ENCODE measurements around the gene KIAA1958. TPM values are rescaled to one million over a fixed set of nuclear protein-coding genes. Genes with fewer than 3 reads are reported as not detected.

Gene KIAA1958
- polyA plus RNA-seq, 1 of the 3 experiments (the other 2 are of a cell fraction): 1.6 TPM

DNA sequence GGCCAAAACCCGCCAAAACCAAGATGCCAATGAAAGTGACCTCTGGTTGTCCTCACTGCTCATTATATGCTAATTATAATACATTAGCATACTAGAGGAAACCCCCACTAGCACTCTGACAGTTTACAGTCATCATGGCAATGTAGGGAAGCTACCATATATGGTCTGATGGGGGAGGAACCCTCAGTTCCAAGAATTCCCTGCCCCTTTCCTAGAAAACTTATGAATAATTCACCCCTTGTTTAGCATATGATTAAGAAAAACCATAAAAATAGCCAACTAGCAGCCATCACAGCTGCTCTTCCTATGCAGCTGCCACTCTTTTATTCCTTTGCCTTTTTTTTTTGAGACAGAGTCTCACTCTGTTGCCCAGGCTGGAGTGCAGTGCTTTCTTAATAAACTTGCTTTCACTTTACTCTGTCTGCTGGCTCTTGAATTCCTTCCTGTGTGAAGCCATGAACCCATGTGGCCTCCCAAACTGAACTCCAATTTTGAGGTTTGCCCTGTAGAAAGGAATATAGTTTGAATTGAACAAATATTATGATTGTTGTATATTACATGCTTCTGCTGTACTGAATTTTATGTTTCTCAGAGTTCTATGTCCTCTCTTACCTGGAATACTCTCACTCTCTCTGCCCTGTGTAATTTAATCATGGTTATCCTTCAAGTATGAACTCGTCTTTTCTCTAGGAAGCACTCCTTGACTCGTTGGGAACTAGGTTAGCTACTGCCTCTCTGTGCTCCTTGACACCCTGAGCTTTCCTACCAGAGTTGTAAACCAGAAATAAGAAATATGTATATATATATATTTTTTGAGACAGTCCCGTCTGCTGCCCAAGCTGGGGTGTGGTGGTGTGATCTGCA is 59.8 kb downstream of the KIAA1958 start:
- Histone ChIP-seq H3K4me1 (ENCODE audit: control insufficient read depth in 1 of 2, insufficient read depth in 2 of 2, low read depth in 1 of 2, low read length in 1 of 2) (peaks cover 13 to 30% of the 10 kb centered on the region in 2 experiments; a peak in 3 of 4 replicates), H4K20me1 (ENCODE audit: insufficient read depth) (no peaks in the 10 kb centered on the region), H3K4me2 (no peak overlapping the region), H3K36me3 (replicated peaks in 1 of 2; ENCODE audit: control insufficient read depth in 1 of 2, insufficient read depth in 2 of 2, low read length in 1 of 2) (no peaks in the 10 kb centered on the region), H3K27me3 (ENCODE audit: insufficient read depth) (no peaks in the 10 kb centered on the region), H3K9me2 (no peaks in the 10 kb centered on the region), H3K4me3 (ENCODE audit: low read depth in 2 of 2, low read length in 1 of 2) (no peak overlapping the region), H2AFZ (ENCODE audit: low read depth) (no peak overlapping the region), H3K9me3 (no peaks in the 10 kb centered on the region), H3K27ac (ENCODE audit: low read depth in 2 of 2, low read length in 1 of 2) (no peak overlapping the region), H3K79me2 (ENCODE audit: insufficient read depth) (peaks cover 11% of the 10 kb centered on the region; the same call in 1 of the 2 replicates), H3F3A (replicated peaks; ENCODE audit: insufficient read depth) (peaks cover 10% of the 10 kb centered on the region), H3K9ac (no peak overlapping the region)
- ChIA-PET POLR2A (no interaction called here), CTCF (no interaction called here)
- no peak for DNase-seq
- TF ChIP-seq FOXJ3 (CRISPR knock-in tag; IDR thresholded peaks at IDR 0.05): no peak
- TF ChIP-seq, protein P1, sequence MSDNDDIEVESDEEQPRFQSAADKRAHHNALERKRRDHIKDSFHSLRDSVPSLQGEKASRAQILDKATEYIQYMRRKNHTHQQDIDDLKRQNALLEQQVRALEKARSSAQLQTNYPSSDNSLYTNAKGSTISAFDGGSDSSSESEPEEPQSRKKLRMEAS (IDR thresholded peaks at IDR 0.05; ENCODE audit: low read depth): no peak
- no peak for TF ChIP-seq GATA2 (CRISPR knock-in tag; IDR thresholded peaks at IDR 0.05)
- TF ChIP-seq MXI1 (IDR thresholded peaks at IDR 0.05; ENCODE audit: low read depth, low read length): no peak
- TF ChIP-seq CHD2 (IDR thresholded peaks at IDR 0.05; ENCODE audit: low read length, partially characterized antibody): no peak
- TF ChIP-seq RCOR1 (IDR thresholded peaks at IDR 0.05; ENCODE audit: low read length): no peak
- no peak for TF ChIP-seq RFX5 (IDR thresholded peaks at IDR 0.05; ENCODE audit: low read length)
- TF ChIP-seq, protein P2, sequence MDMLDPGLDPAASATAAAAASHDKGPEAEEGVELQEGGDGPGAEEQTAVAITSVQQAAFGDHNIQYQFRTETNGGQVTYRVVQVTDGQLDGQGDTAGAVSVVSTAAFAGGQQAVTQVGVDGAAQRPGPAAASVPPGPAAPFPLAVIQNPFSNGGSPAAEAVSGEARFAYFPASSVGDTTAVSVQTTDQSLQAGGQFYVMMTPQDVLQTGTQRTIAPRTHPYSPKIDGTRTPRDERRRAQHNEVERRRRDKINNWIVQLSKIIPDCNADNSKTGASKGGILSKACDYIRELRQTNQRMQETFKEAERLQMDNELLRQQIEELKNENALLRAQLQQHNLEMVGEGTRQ (IDR thresholded peaks at IDR 0.05; ENCODE audit: borderline replicate concordance, low read depth, low read length): no peak
- TF ChIP-seq, protein P3, sequence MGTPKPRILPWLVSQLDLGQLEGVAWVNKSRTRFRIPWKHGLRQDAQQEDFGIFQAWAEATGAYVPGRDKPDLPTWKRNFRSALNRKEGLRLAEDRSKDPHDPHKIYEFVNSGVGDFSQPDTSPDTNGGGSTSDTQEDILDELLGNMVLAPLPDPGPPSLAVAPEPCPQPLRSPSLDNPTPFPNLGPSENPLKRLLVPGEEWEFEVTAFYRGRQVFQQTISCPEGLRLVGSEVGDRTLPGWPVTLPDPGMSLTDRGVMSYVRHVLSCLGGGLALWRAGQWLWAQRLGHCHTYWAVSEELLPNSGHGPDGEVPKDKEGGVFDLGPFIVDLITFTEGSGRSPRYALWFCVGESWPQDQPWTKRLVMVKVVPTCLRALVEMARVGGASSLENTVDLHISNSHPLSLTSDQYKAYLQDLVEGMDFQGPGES (IDR thresholded peaks at IDR 0.05; ENCODE audit: low read depth, low read length): no peak
- no peak for TF ChIP-seq MEF2A (IDR thresholded peaks at IDR 0.05; ENCODE audit: borderline replicate concordance, low read depth)
- no peak for TF ChIP-seq TAF1 (IDR thresholded peaks at IDR 0.05; ENCODE audit: borderline replicate concordance, low read depth, low read length)
- TF ChIP-seq, protein P4, sequence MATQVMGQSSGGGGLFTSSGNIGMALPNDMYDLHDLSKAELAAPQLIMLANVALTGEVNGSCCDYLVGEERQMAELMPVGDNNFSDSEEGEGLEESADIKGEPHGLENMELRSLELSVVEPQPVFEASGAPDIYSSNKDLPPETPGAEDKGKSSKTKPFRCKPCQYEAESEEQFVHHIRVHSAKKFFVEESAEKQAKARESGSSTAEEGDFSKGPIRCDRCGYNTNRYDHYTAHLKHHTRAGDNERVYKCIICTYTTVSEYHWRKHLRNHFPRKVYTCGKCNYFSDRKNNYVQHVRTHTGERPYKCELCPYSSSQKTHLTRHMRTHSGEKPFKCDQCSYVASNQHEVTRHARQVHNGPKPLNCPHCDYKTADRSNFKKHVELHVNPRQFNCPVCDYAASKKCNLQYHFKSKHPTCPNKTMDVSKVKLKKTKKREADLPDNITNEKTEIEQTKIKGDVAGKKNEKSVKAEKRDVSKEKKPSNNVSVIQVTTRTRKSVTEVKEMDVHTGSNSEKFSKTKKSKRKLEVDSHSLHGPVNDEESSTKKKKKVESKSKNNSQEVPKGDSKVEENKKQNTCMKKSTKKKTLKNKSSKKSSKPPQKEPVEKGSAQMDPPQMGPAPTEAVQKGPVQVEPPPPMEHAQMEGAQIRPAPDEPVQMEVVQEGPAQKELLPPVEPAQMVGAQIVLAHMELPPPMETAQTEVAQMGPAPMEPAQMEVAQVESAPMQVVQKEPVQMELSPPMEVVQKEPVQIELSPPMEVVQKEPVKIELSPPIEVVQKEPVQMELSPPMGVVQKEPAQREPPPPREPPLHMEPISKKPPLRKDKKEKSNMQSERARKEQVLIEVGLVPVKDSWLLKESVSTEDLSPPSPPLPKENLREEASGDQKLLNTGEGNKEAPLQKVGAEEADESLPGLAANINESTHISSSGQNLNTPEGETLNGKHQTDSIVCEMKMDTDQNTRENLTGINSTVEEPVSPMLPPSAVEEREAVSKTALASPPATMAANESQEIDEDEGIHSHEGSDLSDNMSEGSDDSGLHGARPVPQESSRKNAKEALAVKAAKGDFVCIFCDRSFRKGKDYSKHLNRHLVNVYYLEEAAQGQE (IDR thresholded peaks at IDR 0.05; ENCODE audit: low read depth, low read length): no peak
- no peak for TF ChIP-seq SIN3A (IDR thresholded peaks at IDR 0.05; ENCODE audit: borderline replicate concordance, low read depth, low read length)
- TF ChIP-seq NFIC (IDR thresholded peaks at IDR 0.05; ENCODE audit: borderline replicate concordance): no peak
- no peak for TF ChIP-seq TCF12 (IDR thresholded peaks at IDR 0.05)
- no peak for TF ChIP-seq JUND (IDR thresholded peaks at IDR 0.05)
- TF ChIP-seq ELF1 (IDR thresholded peaks at IDR 0.05): no peak
- 77% methylated on average over 4 of the region's 4 CpGs for WGBS (ENCODE audit: low lambda C conversion rate)
